Measurements from ENCODE around the gene ZKSCAN7. TPM values are rescaled to one million over a fixed set of nuclear protein-coding genes. Genes with fewer than 3 reads are reported as not detected.
"Not testable (repeated sequence)": the region's sequence is repeated elsewhere in the genome, so short reads cannot be mapped to it uniquely, and the experiment has no call there.

Gene ZKSCAN7
- polyA plus RNA-seq, 2 donors: 0.56 to 0.81 TPM

- H3K27ac ChIP-seq (ENCODE audit: low read depth in 2 of 2, low read length in 1 of 2): no peak overlapping the region
- H3K4me3 ChIP-seq (ENCODE audit: low read depth in 1 of 2, low read length in 2 of 2): no peak overlapping the region
- no peaks in the 10 kb centered on the region for H3K4me1 ChIP-seq (ENCODE audit: control insufficient read depth in 2 of 2, insufficient read depth in 2 of 2, low read length in 1 of 2)
- H3K9me3 ChIP-seq (ENCODE audit: control insufficient read depth in 2 of 2, insufficient read depth in 1 of 2, low read depth in 1 of 2, low read length in 1 of 2): no peaks in the 10 kb centered on the region
- WGBS, 2 donors: 81 to 82% methylated on average over 3 of the region's 3 CpGs
- peaks cover 0 to 2% of the 10 kb centered on the region in 2 donors for H3K27me3 ChIP-seq (ENCODE audit: control insufficient read depth in 1 of 2, insufficient read depth in 2 of 2, low read length in 2 of 2)
- no peaks in the 10 kb centered on the region for H3K36me3 ChIP-seq (ENCODE audit: control insufficient read depth in 2 of 2, insufficient read depth in 2 of 2, low read length in 1 of 2)
Measured at GRCh38 chr3:44521721-44522120, 33.3 kb upstream of the ZKSCAN7 start.

DNA sequence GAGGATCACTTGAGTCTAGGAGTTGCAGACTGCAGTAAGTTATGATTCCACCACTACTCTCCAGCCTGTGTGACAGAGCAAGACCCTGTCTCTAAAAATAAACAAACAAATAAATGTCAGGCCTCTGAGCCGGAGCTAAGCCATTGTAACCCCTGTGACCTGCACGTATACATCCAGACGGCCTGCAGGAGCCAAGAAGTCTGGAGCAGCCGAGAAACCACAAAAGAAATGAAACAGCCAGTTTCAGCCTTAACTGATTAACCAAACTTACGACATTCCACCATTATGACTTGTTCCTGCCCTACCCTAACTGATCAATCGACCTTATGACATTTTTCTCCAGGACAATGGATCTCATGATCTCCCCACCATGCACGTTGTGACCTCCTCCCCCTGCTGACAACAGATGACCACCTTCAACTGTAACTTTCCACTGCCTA lies 32.5 kb upstream of the ZKSCAN7 start:
- Histone ChIP-seq H3K4me3 (ENCODE audit: low read depth in 1 of 2, low read length in 2 of 2) (no peak overlapping the region), H3K36me3 (ENCODE audit: control insufficient read depth in 2 of 2, insufficient read depth in 2 of 2, low read length in 1 of 2) (no peaks in the 10 kb centered on the region), H3K27me3 (ENCODE audit: control insufficient read depth in 1 of 2, insufficient read depth in 2 of 2, low read length in 2 of 2) (peaks cover 0 to 2% of the 10 kb centered on the region in 2 donors), H3K27ac (ENCODE audit: low read depth in 2 of 2, low read length in 1 of 2) (no peak overlapping the region), H3K4me1 (ENCODE audit: control insufficient read depth in 2 of 2, insufficient read depth in 2 of 2, low read length in 1 of 2) (no peaks in the 10 kb centered on the region), H3K9me3 (ENCODE audit: control insufficient read depth in 2 of 2, insufficient read depth in 1 of 2, low read depth in 1 of 2, low read length in 1 of 2) (no peaks in the 10 kb centered on the region)
- WGBS, 2 donors: 31 to 40% methylated on average over 7 of the region's 7 CpGs

DNA sequence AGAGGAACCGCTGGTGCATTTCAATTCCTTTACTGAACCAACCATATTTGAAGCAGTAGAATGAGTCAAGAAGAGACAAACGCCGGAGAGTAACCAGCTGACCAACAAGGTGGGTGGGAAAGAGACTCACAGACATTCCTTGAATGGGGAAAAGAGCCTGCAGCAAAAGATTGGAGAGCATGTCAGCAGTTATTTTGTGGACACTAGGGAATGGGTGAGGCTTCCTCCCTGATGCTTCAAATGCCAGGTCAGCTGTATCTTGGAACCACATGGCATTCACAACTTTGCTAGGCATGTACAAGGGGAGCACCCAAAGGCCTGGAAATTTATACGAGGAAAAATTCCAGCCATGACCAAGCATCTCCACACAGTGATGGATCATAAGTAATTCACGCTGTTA lies 29.9 kb upstream of the ZKSCAN7 start:
- Histone ChIP-seq H3K36me3 (ENCODE audit: control insufficient read depth in 2 of 2, insufficient read depth in 2 of 2, low read length in 1 of 2) (no peaks in the 10 kb centered on the region), H3K4me3 (ENCODE audit: low read depth in 1 of 2, low read length in 2 of 2) (no peak overlapping the region), H3K27me3 (ENCODE audit: control insufficient read depth in 1 of 2, insufficient read depth in 2 of 2, low read length in 2 of 2) (peaks cover 0 to 2% of the 10 kb centered on the region in 2 donors), H3K4me1 (ENCODE audit: control insufficient read depth in 2 of 2, insufficient read depth in 2 of 2, low read length in 1 of 2) (no peaks in the 10 kb centered on the region), H3K9me3 (ENCODE audit: control insufficient read depth in 2 of 2, insufficient read depth in 1 of 2, low read depth in 1 of 2, low read length in 1 of 2) (no peaks in the 10 kb centered on the region), H3K27ac (ENCODE audit: low read depth in 2 of 2, low read length in 1 of 2) (no peak overlapping the region)
- whole genome bisulfite sequencing, 2 donors: 81 to 86% methylated on average over 5 of the region's 5 CpGs

- Histone ChIP-seq H3K4me3 (ENCODE audit: low read depth in 1 of 2, low read length in 2 of 2) (no peak overlapping the region), H3K27ac (ENCODE audit: low read depth in 2 of 2, low read length in 1 of 2) (no peak overlapping the region), H3K36me3 (ENCODE audit: control insufficient read depth in 2 of 2, insufficient read depth in 2 of 2, low read length in 1 of 2) (no peaks in the 10 kb centered on the region), H3K4me1 (ENCODE audit: control insufficient read depth in 2 of 2, insufficient read depth in 2 of 2, low read length in 1 of 2) (no peaks in the 10 kb centered on the region), H3K9me3 (ENCODE audit: control insufficient read depth in 2 of 2, insufficient read depth in 1 of 2, low read depth in 1 of 2, low read length in 1 of 2) (no peaks in the 10 kb centered on the region), H3K27me3 (ENCODE audit: control insufficient read depth in 1 of 2, insufficient read depth in 2 of 2, low read length in 2 of 2) (no peaks in the 10 kb centered on the region)
- 28 to 38% methylated on average over 1 of the region's 1 CpG for WGBS, 2 donors
Measured at GRCh38 chr3:44529927-44530326, 25.1 kb upstream of the ZKSCAN7 start.

GRCh38 chr3:44530911-44531310 lies 24.1 kb upstream of the ZKSCAN7 start:
- Histone ChIP-seq H3K27me3 (ENCODE audit: control insufficient read depth in 1 of 2, insufficient read depth in 2 of 2, low read length in 2 of 2) (no peaks in the 10 kb centered on the region), H3K9me3 (ENCODE audit: control insufficient read depth in 2 of 2, insufficient read depth in 1 of 2, low read depth in 1 of 2, low read length in 1 of 2) (no peaks in the 10 kb centered on the region), H3K4me3 (ENCODE audit: low read depth in 1 of 2, low read length in 2 of 2) (no peak overlapping the region), H3K4me1 (ENCODE audit: control insufficient read depth in 2 of 2, insufficient read depth in 2 of 2, low read length in 1 of 2) (no peaks in the 10 kb centered on the region), H3K27ac (ENCODE audit: low read depth in 2 of 2, low read length in 1 of 2) (no peak overlapping the region), H3K36me3 (ENCODE audit: control insufficient read depth in 2 of 2, insufficient read depth in 2 of 2, low read length in 1 of 2) (no peaks in the 10 kb centered on the region)
- 51 to 52% methylated on average over 2 of the region's 2 CpGs for WGBS, 2 donors

DNA sequence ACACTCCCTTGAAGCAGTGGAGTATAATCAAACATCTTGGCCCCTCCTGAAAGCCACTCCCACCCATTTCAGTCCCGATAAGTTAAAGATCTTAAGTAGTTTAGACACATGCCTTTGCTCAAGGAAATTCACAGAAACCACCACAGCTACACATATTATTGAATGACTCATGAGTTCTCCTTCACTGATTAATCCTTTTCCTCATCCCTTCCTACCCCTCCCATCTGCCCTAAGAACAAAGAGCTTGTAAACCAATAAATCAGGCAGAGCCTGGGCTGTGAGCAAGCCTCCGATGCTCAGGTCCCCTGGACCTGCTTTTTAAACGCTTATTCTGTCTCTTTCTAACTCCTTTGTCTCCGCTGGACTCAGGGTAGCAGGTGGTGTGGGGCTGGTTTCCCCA lies 20.3 kb upstream of the ZKSCAN7 start:
- H3K36me3 ChIP-seq (ENCODE audit: control insufficient read depth in 2 of 2, insufficient read depth in 2 of 2, low read length in 1 of 2); H3K27me3 ChIP-seq (ENCODE audit: control insufficient read depth in 1 of 2, insufficient read depth in 2 of 2, low read length in 2 of 2); H3K27ac ChIP-seq (ENCODE audit: low read depth in 2 of 2, low read length in 1 of 2); H3K4me3 ChIP-seq (ENCODE audit: low read depth in 1 of 2, low read length in 2 of 2); H3K4me1 ChIP-seq (ENCODE audit: control insufficient read depth in 2 of 2, insufficient read depth in 2 of 2, low read length in 1 of 2); H3K9me3 ChIP-seq (ENCODE audit: control insufficient read depth in 2 of 2, insufficient read depth in 1 of 2, low read depth in 1 of 2, low read length in 1 of 2): not testable (repeated sequence)
- WGBS, 2 donors: 30 to 38% methylated on average over 4 of the region's 4 CpGs

- 0 to 3% methylated on average over 1 of the region's 1 CpG for WGBS, 2 donors
- Histone ChIP-seq H3K4me1 (ENCODE audit: control insufficient read depth in 2 of 2, insufficient read depth in 2 of 2, low read length in 1 of 2) (no peaks in the 10 kb centered on the region), H3K36me3 (ENCODE audit: control insufficient read depth in 2 of 2, insufficient read depth in 2 of 2, low read length in 1 of 2) (no peaks in the 10 kb centered on the region), H3K27ac (ENCODE audit: low read depth in 2 of 2, low read length in 1 of 2) (no peak overlapping the region), H3K9me3 (ENCODE audit: control insufficient read depth in 2 of 2, insufficient read depth in 1 of 2, low read depth in 1 of 2, low read length in 1 of 2) (no peaks in the 10 kb centered on the region), H3K27me3 (ENCODE audit: control insufficient read depth in 1 of 2, insufficient read depth in 2 of 2, low read length in 2 of 2) (peaks cover 0 to 3% of the 10 kb centered on the region in 2 donors), H3K4me3 (ENCODE audit: low read depth in 1 of 2, low read length in 2 of 2) (no peak overlapping the region)
Measured at GRCh38 chr3:44535364-44535763, 19.6 kb upstream of the ZKSCAN7 start.

GRCh38 chr3:44544811-44545210 lies 10.2 kb upstream of the ZKSCAN7 start:
- WGBS, 2 donors: 43 to 56% methylated on average over 1 of the region's 1 CpG
- not testable (repeated sequence) for H3K4me3 ChIP-seq (ENCODE audit: low read depth in 1 of 2, low read length in 2 of 2); H3K9me3 ChIP-seq (ENCODE audit: control insufficient read depth in 2 of 2, insufficient read depth in 1 of 2, low read depth in 1 of 2, low read length in 1 of 2); H3K27me3 ChIP-seq (ENCODE audit: control insufficient read depth in 1 of 2, insufficient read depth in 2 of 2, low read length in 2 of 2); H3K4me1 ChIP-seq (ENCODE audit: control insufficient read depth in 2 of 2, insufficient read depth in 2 of 2, low read length in 1 of 2); H3K36me3 ChIP-seq (ENCODE audit: control insufficient read depth in 2 of 2, insufficient read depth in 2 of 2, low read length in 1 of 2); H3K27ac ChIP-seq (ENCODE audit: low read depth in 2 of 2, low read length in 1 of 2)

DNA sequence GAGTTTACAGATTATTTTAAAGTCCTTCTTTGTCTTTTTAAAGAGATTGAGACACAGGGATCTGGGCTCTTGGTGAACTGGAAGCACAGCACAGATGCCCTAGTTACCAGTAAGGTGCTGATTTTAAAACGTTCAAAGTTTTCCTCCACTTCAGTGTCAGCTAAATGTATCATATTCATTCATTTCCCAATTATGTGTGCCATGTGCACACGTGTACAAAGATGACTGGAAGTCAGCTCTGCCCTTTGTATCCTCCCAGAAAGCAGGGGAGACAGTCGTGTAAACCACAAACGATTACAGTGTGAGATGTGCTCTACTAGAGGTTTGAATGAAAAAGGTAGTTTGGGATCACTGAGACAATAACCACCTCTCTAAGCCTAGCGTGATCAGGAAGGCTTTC lies 730 bp downstream of the ZKSCAN7 start:
- peaks cover 0 to 3% of the 10 kb centered on the region in 2 donors for H3K27me3 ChIP-seq (ENCODE audit: control insufficient read depth in 1 of 2, insufficient read depth in 2 of 2, low read length in 2 of 2)
- H3K4me3 ChIP-seq (ENCODE audit: low read depth in 1 of 2, low read length in 2 of 2): peak overlapping the region; percentile 86 to 88
- H3K27ac ChIP-seq (ENCODE audit: low read depth in 2 of 2, low read length in 1 of 2): no peak overlapping the region
- H3K36me3 ChIP-seq (ENCODE audit: control insufficient read depth in 2 of 2, insufficient read depth in 2 of 2, low read length in 1 of 2): no peaks in the 10 kb centered on the region
- H3K9me3 ChIP-seq (ENCODE audit: control insufficient read depth in 2 of 2, insufficient read depth in 1 of 2, low read depth in 1 of 2, low read length in 1 of 2): no peaks in the 10 kb centered on the region
- H3K4me1 ChIP-seq (ENCODE audit: control insufficient read depth in 2 of 2, insufficient read depth in 2 of 2, low read length in 1 of 2): peaks cover 0 to 3% of the 10 kb centered on the region in 2 donors
- 14 to 16% methylated on average over 5 of the region's 5 CpGs for WGBS, 2 donors

DNA sequence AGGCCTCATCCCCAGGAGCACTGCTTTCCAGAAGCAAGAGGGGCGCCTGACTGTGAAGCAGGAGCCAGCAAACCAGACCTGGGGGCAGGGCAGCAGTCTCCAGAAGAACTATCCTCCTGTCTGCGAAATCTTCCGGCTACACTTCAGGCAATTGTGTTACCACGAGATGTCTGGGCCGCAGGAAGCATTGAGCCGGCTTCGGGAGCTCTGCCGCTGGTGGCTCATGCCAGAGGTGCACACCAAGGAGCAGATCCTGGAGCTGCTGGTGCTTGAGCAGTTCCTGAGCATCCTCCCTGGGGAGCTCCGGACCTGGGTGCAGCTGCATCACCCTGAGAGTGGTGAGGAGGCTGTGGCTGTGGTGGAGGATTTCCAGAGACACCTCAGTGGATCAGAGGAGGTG lies 2.1 kb downstream of the ZKSCAN7 start:
- peaks cover 4% of the 10 kb centered on the region in 2 donors for H3K9me3 ChIP-seq (ENCODE audit: control insufficient read depth in 2 of 2, insufficient read depth in 1 of 2, low read depth in 1 of 2, low read length in 1 of 2)
- H3K27me3 ChIP-seq (ENCODE audit: control insufficient read depth in 1 of 2, insufficient read depth in 2 of 2, low read length in 2 of 2): peaks cover 0 to 2% of the 10 kb centered on the region in 2 donors
- WGBS, 2 donors: 98% methylated on average over 9 of the region's 9 CpGs
- H3K27ac ChIP-seq (ENCODE audit: low read depth in 2 of 2, low read length in 1 of 2): no peak overlapping the region
- H3K4me3 ChIP-seq (ENCODE audit: low read depth in 1 of 2, low read length in 2 of 2): no peak overlapping the region
- H3K36me3 ChIP-seq (ENCODE audit: control insufficient read depth in 2 of 2, insufficient read depth in 2 of 2, low read length in 1 of 2): no peaks in the 10 kb centered on the region
- H3K4me1 ChIP-seq (ENCODE audit: control insufficient read depth in 2 of 2, insufficient read depth in 2 of 2, low read length in 1 of 2): peaks cover 0 to 3% of the 10 kb centered on the region in 2 donors

Data from esophagus (tissue), 2 donors.